Keratinocyte (primary cell): ENCODE measurements around the gene ERC1. TPM values are rescaled to one million over a fixed set of nuclear protein-coding genes. Genes with fewer than 3 reads are reported as not detected.

Experiments used
- DNase-seq: peaks from one replicate; pipeline ENCODE4 v3.0.0-alpha.2; 2011; ENCODE audit warnings: low read depth, missing footprints, low spot score
- FAIRE-seq: peaks from 2 replicates; lab custom pipeline; 2011; peaks lifted over from hg19 to GRCh38; lab: Jason Lieb, UNC
- H2AFZ ChIP-seq: 2 replicates; pipeline ENCODE4 v1.6.0; 2012; ENCODE audit warnings: low read length, control low read depth, inconsistent platforms; ENCODE audit not compliant: control insufficient read depth
- H3K27ac ChIP-seq: 2 replicates; pipeline ENCODE4 v1.5.1; 2011; ENCODE audit warnings: low read length; ENCODE audit not compliant: control insufficient read depth, insufficient read depth
- H3K27me3 ChIP-seq: 3 replicates; pipeline ENCODE4 v1.6.0; 2011; ENCODE audit warnings: low read length; ENCODE audit not compliant: control insufficient read depth, insufficient read depth; ENCODE audit errors: extremely low read depth
- H3K36me3 ChIP-seq, 2 experiments: 2 replicates in 1 of 2; 3 replicates in 1 of 2; pipeline ENCODE4 v1.5.1; 2011; ENCODE audit warnings: low read length in 2 of 2, mild to moderate bottlenecking in 1 of 2; ENCODE audit not compliant: control insufficient read depth in 2 of 2, insufficient read depth in 2 of 2; ENCODE audit errors: extremely low read depth in 1 of 2
- H3K4me1 ChIP-seq: 3 replicates; pipeline ENCODE4 v1.5.1; 2011; ENCODE audit warnings: low read length; ENCODE audit not compliant: control insufficient read depth, insufficient read depth; ENCODE audit errors: extremely low read depth
- H3K4me2 ChIP-seq: 3 replicates; pipeline ENCODE4 v1.6.0; 2011; ENCODE audit warnings: low read depth, low read length; ENCODE audit not compliant: control insufficient read depth, insufficient read depth; ENCODE audit errors: extremely low read depth
- H3K4me3 ChIP-seq, 3 experiments: fragments of 200-600 bp in 1 of 3; sonication (generic) in 1 of 3; 2 replicates in 2 of 3; 3 replicates in 1 of 3; pipeline ENCODE4 v1.5.1; 2011 to 2016; ENCODE audit warnings: low read length in 3 of 3, mild to moderate bottlenecking in 3 of 3, control low read depth in 2 of 3, inconsistent platforms in 1 of 3, low read depth in 1 of 3, mixed read lengths in 1 of 3, mixed run types in 1 of 3, moderate library complexity in 1 of 3; ENCODE audit not compliant: control insufficient read depth in 2 of 3, insufficient read depth in 2 of 3; ENCODE audit errors: extremely low read depth in 1 of 3
- H3K79me2 ChIP-seq: 2 replicates; pipeline ENCODE4 v1.6.0; 2012; ENCODE audit warnings: low read length; ENCODE audit not compliant: control insufficient read depth, insufficient read depth
- H3K9ac ChIP-seq: 3 replicates; pipeline ENCODE4 v1.6.0; 2011; ENCODE audit warnings: low read length; ENCODE audit not compliant: control insufficient read depth, insufficient read depth; ENCODE audit errors: extremely low read depth
- H3K9me1 ChIP-seq: 3 replicates; pipeline ENCODE4 v1.6.0; 2011; ENCODE audit warnings: low read length; ENCODE audit not compliant: control insufficient read depth, insufficient read depth; ENCODE audit errors: extremely low read depth
- H3K9me3 ChIP-seq: 2 replicates; pipeline ENCODE4 v1.5.1; 2012; ENCODE audit warnings: low read depth, low read length; ENCODE audit not compliant: control insufficient read depth
- H4K20me1 ChIP-seq: 3 replicates; pipeline ENCODE4 v1.6.0; 2011; ENCODE audit warnings: low read length; ENCODE audit not compliant: control insufficient read depth, insufficient read depth; ENCODE audit errors: extremely low read depth
- EZH2 ChIP-seq: IDR thresholded peaks from one replicate; pipeline ENCODE4 v1.6.1; 2012; ENCODE audit warnings: inconsistent platforms, mild to moderate bottlenecking, low read length, moderate library complexity
- dilution Hi-C: fragments of 300-500 bp; cut with MboI; formaldehyde crosslinking; loops from one replicate; pipeline ENCODE4 v1.7.0; 2020; ENCODE audit warnings: low sequenced_read_pairs; ENCODE audit not compliant: extremely low pct_ligation_motif_present
- polyA plus RNA-seq, 5 experiments: library from polyadenylated mRNA; depleted of rRNA in 3 of 5; stranded (reverse) in 3 of 5; stranded (forward) in 1 of 5; unstranded in 1 of 5; fragments of >200 nt; gene quantifications; 1 replicate in 1 of 5; 2 replicates in 3 of 5; 3 replicates in 1 of 5; pipeline versions ENCODE4 v1.2.1 to v1.2.3, GENCODE V29; 2011 to 2012; ENCODE audit warnings: missing spikeins in 2 of 5, low read depth in 1 of 5, low replicate concordance in 1 of 5
- TF ChIP-seq, protein P1 (sequence below), 3 experiments: IDR thresholded peaks in 1 of 3; conservative IDR thresholded peaks in 1 of 3; optimal IDR thresholded peaks in 1 of 3; 2 replicates in 2 of 3; 3 replicates in 1 of 3; pipeline versions ENCODE3 to v1.5.1; 2011; ENCODE audit warnings: low read length in 3 of 3, mild to moderate bottlenecking in 3 of 3, moderate library complexity in 2 of 3, control low read depth in 1 of 3, inconsistent platforms in 1 of 3; ENCODE audit not compliant: insufficient read depth in 2 of 3; ENCODE audit errors: extremely low read depth in 1 of 3

The ERC1 gene
- polyA plus RNA-seq, 1 donor (not counting 4 experiments of a cell fraction or from before 2014, with no cell fraction given): 16.1 TPM

DNA sequence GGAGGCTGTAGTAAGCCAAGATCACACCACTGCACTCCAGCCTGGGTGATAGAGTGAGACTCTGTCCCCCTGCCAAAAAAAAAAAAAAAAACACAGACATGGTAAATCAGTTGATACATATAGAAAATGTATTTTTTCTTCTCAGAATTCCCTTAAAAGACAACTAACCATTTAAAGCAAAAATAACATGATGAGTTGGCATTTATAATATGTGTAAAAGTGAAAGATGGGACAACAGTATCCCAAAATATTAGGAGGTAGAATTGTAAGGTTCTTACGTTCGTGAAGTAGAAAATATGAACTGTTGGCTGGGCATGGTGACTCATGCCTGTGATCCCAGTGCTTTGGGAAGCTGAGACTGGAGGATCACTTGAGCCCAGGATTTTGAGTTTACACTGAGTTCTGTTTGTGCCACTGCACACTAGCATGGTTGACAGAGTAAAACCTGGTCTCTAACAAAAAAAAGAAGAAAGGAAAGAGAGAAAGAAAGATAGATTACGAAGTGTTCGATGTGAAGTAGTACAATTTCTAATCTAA lies 306.7 kb downstream of the ERC1 start:
- H2AFZ ChIP-seq: no peak overlapping the region
- no peaks in the 10 kb centered on the region for H3K4me1 ChIP-seq
- H3K9ac ChIP-seq: no peak overlapping the region
- H3K79me2 ChIP-seq: no peaks in the 10 kb centered on the region
- no peaks in the 10 kb centered on the region for H3K9me1 ChIP-seq
- H4K20me1 ChIP-seq: no peaks in the 10 kb centered on the region
- FAIRE-seq: no peak
- no peak overlapping the region for H3K4me3 ChIP-seq
- no peaks in the 10 kb centered on the region for H3K27me3 ChIP-seq
- no peak overlapping the region for H3K27ac ChIP-seq
- H3K9me3 ChIP-seq: no peaks in the 10 kb centered on the region
- TF ChIP-seq EZH2: no peak
- TF ChIP-seq, protein P1, sequence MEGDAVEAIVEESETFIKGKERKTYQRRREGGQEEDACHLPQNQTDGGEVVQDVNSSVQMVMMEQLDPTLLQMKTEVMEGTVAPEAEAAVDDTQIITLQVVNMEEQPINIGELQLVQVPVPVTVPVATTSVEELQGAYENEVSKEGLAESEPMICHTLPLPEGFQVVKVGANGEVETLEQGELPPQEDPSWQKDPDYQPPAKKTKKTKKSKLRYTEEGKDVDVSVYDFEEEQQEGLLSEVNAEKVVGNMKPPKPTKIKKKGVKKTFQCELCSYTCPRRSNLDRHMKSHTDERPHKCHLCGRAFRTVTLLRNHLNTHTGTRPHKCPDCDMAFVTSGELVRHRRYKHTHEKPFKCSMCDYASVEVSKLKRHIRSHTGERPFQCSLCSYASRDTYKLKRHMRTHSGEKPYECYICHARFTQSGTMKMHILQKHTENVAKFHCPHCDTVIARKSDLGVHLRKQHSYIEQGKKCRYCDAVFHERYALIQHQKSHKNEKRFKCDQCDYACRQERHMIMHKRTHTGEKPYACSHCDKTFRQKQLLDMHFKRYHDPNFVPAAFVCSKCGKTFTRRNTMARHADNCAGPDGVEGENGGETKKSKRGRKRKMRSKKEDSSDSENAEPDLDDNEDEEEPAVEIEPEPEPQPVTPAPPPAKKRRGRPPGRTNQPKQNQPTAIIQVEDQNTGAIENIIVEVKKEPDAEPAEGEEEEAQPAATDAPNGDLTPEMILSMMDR (optimal IDR thresholded peaks at IDR 0.05 in 1 of 3, IDR thresholded peaks at IDR 0.05 in 1 of 3, conservative IDR thresholded peaks at IDR 0.05 in 1 of 3; ENCODE audit: extremely low read depth in 1 of 3, insufficient read depth in 2 of 3, low read length in 3 of 3): no peak
- peaks cover 0 to 2% of the 10 kb centered on the region in 2 experiments for H3K36me3 ChIP-seq
- no peak overlapping the region for H3K4me2 ChIP-seq
- dilution Hi-C loops: no loop called here
- DNase-seq: no peak

DNA sequence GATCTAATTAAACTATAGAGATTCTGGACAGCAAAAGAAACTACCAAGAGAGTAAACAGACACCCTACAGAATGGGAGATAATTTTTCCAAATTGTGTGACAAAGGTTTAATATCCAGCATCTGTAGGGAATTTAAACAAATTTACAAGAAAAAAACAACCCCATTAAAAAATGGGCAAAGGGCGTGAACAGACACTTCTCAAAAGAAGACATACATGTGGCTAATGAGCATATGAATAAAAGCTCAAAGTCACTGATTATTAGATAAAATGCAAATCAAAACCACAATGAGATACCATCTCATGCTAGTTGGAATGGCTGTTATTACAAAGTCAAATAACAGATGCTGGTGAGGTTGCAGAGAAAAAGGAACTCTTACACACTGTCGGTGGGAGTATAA lies 309.4 kb downstream of the ERC1 start:
- Histone ChIP-seq H4K20me1 (no peaks in the 10 kb centered on the region), H3K27ac (no peak overlapping the region), H3K79me2 (no peaks in the 10 kb centered on the region), H3K36me3 (peaks cover 0 to 2% of the 10 kb centered on the region in 2 experiments), H3K9me1 (no peaks in the 10 kb centered on the region), H2AFZ (no peak overlapping the region), H3K4me2 (no peak overlapping the region), H3K27me3 (no peaks in the 10 kb centered on the region), H3K4me3 (no peak overlapping the region), H3K9ac (no peak overlapping the region), H3K9me3 (no peaks in the 10 kb centered on the region), H3K4me1 (no peaks in the 10 kb centered on the region)
- no peak for TF ChIP-seq EZH2
- TF ChIP-seq, protein P1 (optimal IDR thresholded peaks at IDR 0.05 in 1 of 3, IDR thresholded peaks at IDR 0.05 in 1 of 3, conservative IDR thresholded peaks at IDR 0.05 in 1 of 3; ENCODE audit: extremely low read depth in 1 of 3, insufficient read depth in 2 of 3, low read length in 3 of 3): no peak
- DNase-seq: no peak
- FAIRE-seq: no peak
- dilution Hi-C loops: no loop called here
